ELR (cell line): ENCODE data around the gene GALNT12.

Experiments used
- DNase-seq: peaks from one replicate; pipeline ENCODE4 v3.0.0-alpha.2; 2015; ENCODE audit warnings: low read depth

The GALNT12 gene

GRCh38 chr9:98832768-98833089, 25.3 kb downstream of the GALNT12 start:
- DNase-seq: no peak

DNA sequence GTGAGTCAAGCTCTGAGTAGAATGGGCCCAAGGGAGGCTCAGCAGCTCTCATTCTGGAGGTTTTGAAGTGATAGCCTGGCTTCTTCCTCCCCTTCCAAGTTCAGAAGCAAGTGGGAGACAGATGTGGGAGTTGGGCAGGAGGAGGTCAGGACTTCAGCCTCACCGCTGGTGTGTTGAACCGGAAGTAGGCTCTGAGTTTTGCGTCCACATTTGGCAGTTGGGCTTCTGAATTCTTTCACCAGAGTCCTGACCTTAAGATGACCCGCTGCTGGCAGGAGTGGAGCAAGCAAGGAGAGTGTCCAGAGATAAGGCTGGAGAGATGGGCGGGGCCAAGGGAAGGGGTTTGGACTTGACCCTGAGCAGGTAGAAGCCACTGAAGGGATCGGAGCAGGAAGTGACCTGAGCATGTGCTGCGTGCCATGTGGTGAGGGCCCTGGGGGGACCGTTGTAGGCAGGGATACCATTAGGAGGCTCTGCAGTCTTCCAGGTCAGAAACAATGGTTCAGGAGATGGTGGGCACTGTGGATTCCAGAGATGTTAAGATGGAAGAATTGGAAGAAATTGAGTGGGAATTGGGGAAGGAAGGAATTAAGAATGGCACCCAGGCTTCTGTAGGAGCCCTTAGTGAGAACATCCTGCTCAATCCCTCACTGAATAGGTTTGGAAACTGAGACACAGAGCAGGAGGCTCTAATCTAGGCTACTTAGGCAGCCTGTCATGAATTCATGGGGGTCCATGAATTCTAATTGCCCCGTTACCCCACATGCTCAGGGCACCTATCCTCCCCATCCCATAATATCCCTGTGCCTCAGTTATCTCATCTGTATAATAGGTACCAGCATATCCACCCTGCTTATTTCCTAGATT, 25.9 kb downstream of the GALNT12 start:
- DNase-seq: no peak

- DNase-seq: no peak
Measured at GRCh38 chr9:98834386-98834785, 26.9 kb downstream of the GALNT12 start.

DNA sequence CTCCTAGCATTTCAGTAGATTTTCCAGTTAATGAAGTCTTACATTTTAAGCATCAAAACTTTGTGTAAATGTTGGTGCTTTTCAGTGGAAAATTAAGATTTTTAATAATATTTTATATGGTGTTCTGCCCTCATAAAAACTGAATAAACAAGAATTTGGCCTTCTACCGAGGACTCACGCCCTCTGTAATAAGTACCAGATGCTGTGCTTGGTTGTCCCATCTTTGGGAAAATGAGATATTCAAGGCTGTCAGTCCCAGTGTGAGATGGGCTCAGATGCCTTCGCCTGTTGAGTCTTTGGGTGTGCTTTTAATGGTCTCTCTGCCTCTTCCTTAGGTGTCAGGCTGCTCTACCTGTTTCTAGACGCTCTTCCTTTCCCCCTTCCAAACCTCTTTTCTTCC, 28.7 kb downstream of the GALNT12 start:
- no peak for DNase-seq

GRCh38 chr9:98837516-98837915, 30.0 kb downstream of the GALNT12 start:
- no peak for DNase-seq

- DNase-seq: no peak
Measured at GRCh38 chr9:98838155-98838867, 30.8 kb downstream of the GALNT12 start.

GRCh38 chr9:98838868-98839565, 31.5 kb downstream of the GALNT12 start:
- no peak for DNase-seq

DNA sequence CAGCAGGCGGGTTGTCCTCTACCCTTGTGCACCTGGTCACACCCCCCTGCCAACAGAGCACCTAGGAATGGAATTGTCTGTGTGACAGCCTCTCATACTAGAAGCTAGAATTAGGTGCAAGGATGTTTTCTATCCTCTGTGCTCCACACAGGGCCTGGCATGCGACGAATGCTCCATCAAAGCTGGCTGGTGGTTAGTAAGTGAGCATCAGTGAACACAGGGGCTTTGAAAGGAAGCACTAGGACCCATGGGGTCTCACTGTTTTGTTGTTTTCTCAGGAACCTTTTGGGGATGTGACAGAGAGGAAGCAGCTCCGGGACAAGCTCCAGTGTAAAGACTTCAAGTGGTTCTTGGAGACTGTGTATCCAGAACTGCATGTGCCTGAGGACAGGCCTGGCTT, 32.3 kb downstream of the GALNT12 start:
- no peak for DNase-seq

DNA sequence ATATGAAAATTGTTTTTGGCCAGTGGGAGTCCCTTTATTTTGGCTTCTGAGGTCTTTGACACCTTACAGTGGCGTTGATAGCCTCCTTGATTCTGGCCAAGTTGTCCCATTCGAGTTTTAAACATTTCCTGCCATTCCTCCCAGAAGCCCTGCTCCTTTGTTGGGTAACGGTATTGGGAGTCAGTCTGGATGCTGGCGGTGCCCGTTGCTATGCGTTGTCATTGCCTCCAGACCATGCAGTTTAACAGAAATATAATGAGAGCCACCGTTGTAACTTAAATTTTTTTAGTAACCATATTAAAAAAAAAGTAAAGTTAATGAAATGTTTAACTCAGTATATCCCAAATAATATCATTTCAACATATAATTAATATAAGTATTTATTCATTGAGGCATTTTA, 35.0 kb downstream of the GALNT12 start:
- DNase-seq: no peak

DNA sequence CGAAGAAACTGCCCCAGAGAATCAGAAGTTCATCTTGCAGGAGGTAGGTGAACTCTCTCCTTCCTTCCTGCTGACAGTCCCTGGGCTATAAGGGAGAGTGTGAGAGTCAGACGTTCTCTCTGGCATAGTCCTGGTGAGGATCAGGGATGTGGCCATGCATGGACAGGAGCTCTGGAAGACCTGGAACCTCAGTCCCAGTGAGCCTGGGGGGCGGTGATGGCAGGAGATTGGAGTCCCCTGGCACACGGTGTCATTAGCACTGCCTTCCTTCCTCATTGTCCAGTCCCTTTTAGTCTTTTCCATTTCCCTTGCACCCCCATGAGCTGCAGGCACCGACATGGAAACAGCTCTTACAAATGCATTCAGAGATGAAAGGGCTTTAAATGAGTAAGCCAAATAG, 38.6 kb downstream of the GALNT12 start:
- DNase-seq: no peak

DNA sequence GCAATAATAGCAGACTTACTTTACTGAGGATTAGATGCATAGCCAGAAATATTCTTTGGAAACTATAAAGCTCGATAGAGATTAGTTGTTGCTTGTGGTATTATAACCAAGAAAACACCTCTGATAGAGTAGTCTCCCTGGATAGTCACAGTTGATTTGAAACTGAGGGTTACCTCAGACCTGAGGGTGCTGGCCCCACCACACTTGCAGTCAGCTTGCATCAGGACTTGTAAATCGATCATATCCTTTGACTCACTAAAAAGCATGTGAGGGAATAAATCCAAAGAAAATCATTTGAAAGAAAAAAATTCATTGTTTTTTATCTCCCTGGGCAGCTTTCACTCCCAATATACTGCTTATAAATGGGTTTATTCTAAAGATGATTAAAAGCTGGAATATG, 39.4 kb downstream of the GALNT12 start:
- DNase-seq: peak; percentile 17

DNA sequence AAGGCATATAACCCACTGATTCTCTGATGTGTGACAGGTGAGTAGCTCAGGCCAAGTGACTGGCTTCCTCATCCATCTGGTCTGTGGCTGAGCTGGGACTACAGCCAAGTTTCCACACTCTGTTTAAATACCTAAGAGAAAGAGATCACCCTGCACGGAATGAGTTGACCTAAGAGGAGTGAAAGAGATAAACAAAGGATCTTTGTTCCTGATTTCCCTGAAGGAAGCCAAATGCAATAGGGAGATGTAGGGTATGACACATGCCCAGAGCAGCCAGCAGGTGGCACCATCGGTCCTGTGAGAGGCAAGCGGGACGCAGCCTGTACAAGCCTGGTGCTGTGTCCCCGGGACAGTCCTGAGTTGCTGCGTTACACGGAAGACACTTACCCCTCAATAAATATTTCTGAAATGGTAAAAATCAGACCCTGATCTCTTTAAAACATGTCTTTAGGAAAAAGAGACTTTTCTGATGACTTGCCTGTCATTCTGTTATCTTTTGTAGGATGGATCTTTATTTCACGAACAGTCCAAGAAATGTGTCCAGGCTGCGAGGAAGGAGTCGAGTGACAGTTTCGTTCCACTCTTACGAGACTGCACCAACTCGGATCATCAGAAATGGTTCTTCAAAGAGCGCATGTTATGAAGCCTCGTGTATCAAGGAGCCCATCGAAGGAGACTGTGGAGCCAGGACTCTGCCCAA, 41.1 kb downstream of the GALNT12 start:
- peak; percentile 94 for DNase-seq

- no peak for DNase-seq
Measured at GRCh38 chr9:98849563-98849962, 42.1 kb downstream of the GALNT12 start.

- no peak for DNase-seq
Measured at GRCh38 chr9:98850851-98851729, 43.6 kb downstream of the GALNT12 start.

GRCh38 chr9:98851730-98852459, 44.4 kb downstream of the GALNT12 start:
- peak; percentile 33 for DNase-seq

- DNase-seq: no peak
Measured at GRCh38 chr9:98852460-98852734, 44.9 kb downstream of the GALNT12 start.

GRCh38 chr9:98852961-98853360, 45.5 kb downstream of the GALNT12 start:
- no peak for DNase-seq

- no peak for DNase-seq
Measured at GRCh38 chr9:98854266-98854665, 46.8 kb downstream of the GALNT12 start.

DNA sequence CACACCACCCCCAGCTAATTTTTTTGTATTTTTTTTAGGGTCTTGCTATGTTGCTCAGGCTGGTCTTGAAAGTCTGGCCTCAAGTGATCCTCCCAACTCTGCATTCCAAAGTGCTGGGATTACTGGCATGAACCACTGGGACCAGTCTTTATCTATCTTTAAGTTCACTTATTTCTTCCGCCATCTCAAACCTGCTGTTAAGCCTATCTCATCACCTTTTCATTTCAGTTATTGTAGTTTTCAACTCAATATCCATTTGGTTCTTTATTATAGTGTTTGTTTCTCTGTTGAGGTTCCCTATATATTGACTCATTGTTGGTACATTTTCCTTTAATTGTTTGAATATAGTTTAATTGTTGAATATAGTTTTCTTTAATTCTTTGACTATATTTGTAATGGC, 48.1 kb downstream of the GALNT12 start:
- no peak for DNase-seq

DNA sequence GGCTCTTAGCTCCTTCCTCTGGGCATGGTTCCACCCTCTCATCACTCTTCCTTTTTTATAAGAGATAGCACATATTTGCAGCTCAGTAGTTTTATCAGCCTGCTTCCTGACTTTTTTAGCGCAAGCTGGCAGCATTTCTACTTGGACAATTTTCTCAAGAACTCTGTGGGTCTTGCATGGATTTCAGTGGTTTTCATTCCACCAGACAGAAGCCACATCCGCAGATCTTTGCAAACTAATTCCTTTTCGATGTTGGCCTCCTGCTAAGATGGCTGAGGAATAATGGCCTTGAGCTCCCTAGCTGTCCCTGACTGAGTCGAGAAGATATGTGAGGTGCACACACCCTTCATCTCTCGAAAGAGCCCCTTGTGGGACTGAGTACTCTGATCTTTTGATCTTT, 49.5 kb downstream of the GALNT12 start:
- DNase-seq: no peak

GRCh38 chr9:98859941-98860340, 52.5 kb downstream of the GALNT12 start:
- no peak for DNase-seq
